Mesendoderm (in vitro differentiated cells): ENCODE measurements around the gene MAD1L1.
A peak's percentile ranks its signal among the peaks of the same experiment; 100 is the strongest.

ENCODE experiments used
- DNase-seq: peaks from one replicate; pipeline ENCODE4 v3.0.0; 2013
- H2AK5ac ChIP-seq: 2 replicates; pipeline ENCODE4 v1.6.1; 2013; ENCODE audit warnings: low read length, inconsistent platforms
- H2BK120ac ChIP-seq: 2 replicates; pipeline ENCODE4 v1.6.1; 2013; ENCODE audit warnings: low read depth, mild to moderate bottlenecking, low read length, moderate library complexity, mixed read lengths
- H2BK15ac ChIP-seq: replicated peaks from 2 replicates; pipeline ENCODE4 v1.6.1; 2013; ENCODE audit warnings: low read depth, mild to moderate bottlenecking, moderate library complexity
- H2BK5ac ChIP-seq: 2 replicates; pipeline ENCODE4 v1.6.1; 2013; ENCODE audit warnings: low read length, inconsistent platforms
- H3K18ac ChIP-seq: 2 replicates; pipeline ENCODE4 v1.6.1; 2013; ENCODE audit warnings: mild to moderate bottlenecking, low read length, mixed read lengths
- H3K23ac ChIP-seq: one replicate; pipeline ENCODE4 v1.6.1; 2013; ENCODE audit warnings: low read length
- H3K27ac ChIP-seq: 2 replicates; pipeline ENCODE4 v1.5.1; 2013; ENCODE audit warnings: low read depth, mild to moderate bottlenecking, inconsistent platforms, low read length, moderate library complexity
- H3K27me3 ChIP-seq: 2 replicates; pipeline ENCODE4 v1.6.1; 2013; ENCODE audit warnings: low read length, control low read depth, mild to moderate bottlenecking, inconsistent platforms; ENCODE audit not compliant: insufficient read depth, poor library complexity
- H3K36me3 ChIP-seq: 2 replicates; pipeline ENCODE4 v1.6.1; 2013; ENCODE audit warnings: low read length, inconsistent platforms; ENCODE audit not compliant: control insufficient read depth, insufficient read depth
- H3K4ac ChIP-seq: one replicate; pipeline ENCODE4 v1.6.1; 2013; ENCODE audit warnings: low read depth, mild to moderate bottlenecking, low read length, moderate library complexity
- H3K4me1 ChIP-seq: 2 replicates; pipeline ENCODE4 v1.6.1; 2013; ENCODE audit warnings: low read depth, low read length, inconsistent platforms; ENCODE audit not compliant: control insufficient read depth
- H3K4me2 ChIP-seq: 2 replicates; pipeline ENCODE4 v1.6.1; 2013; ENCODE audit warnings: low read length
- H3K4me3 ChIP-seq: 2 replicates; pipeline ENCODE4 v1.5.1; 2013; ENCODE audit warnings: mild to moderate bottlenecking, low read length
- H3K56ac ChIP-seq: one replicate; pipeline ENCODE4 v1.6.1; 2013; ENCODE audit warnings: low read length
- H3K79me1 ChIP-seq: 2 replicates; pipeline ENCODE4 v1.6.1; 2013; ENCODE audit warnings: low read length, inconsistent platforms
- H3K79me2 ChIP-seq: 2 replicates; pipeline ENCODE4 v1.6.1; 2013; ENCODE audit warnings: mild to moderate bottlenecking, low read length; ENCODE audit not compliant: control insufficient read depth, insufficient read depth
- H3K9ac ChIP-seq: 2 replicates; pipeline ENCODE4 v1.6.1; 2013; ENCODE audit warnings: low read length, inconsistent platforms
- H4K5ac ChIP-seq: one replicate; pipeline ENCODE4 v1.6.1; 2013; ENCODE audit warnings: low read length
- H4K8ac ChIP-seq: one replicate; pipeline ENCODE4 v1.6.1; 2013; ENCODE audit warnings: low read depth, mild to moderate bottlenecking, control low read depth, low read length, moderate library complexity
- WGBS: extraction: QIAGEN DNeasy Blood & Tissue Kit; methylation state at CpG from one replicate; pipeline ENCODE4 v1.1.7; 2013; ENCODE audit warnings: low lambda C conversion rate, missing lambda C conversion rate; ENCODE audit not compliant: insufficient coverage; ENCODE audit errors: extremely low coverage; 5-methylcytosine and 5-hydroxymethylcytosine counted together

Gene MAD1L1

GRCh38 chr7:2140216-2141020 is 92.3 kb downstream of the MAD1L1 start:
- Histone ChIP-seq H2BK5ac (no peak overlapping the region), H2BK15ac (no peak overlapping the region), H3K4ac (no peak overlapping the region), H4K5ac (no peak overlapping the region), H3K9ac (no peak overlapping the region), H3K23ac (peak overlapping the region; percentile 29), H3K4me2 (no peak overlapping the region), H4K8ac (no peak overlapping the region), H3K36me3 (no peaks in the 10 kb centered on the region), H3K18ac (no peak overlapping the region), H3K56ac (no peak overlapping the region), H3K27me3 (no peaks in the 10 kb centered on the region), H3K4me1 (no peaks in the 10 kb centered on the region), H2AK5ac (no peak overlapping the region), H3K4me3 (no peak overlapping the region), H3K27ac (no peak overlapping the region), H2BK120ac (no peak overlapping the region), H3K79me1 (no peaks in the 10 kb centered on the region), H3K79me2 (no peaks in the 10 kb centered on the region)
- DNase-seq = no peak
- no CpG with 5 or more reads among the region's 21 CpGs for WGBS

DNA sequence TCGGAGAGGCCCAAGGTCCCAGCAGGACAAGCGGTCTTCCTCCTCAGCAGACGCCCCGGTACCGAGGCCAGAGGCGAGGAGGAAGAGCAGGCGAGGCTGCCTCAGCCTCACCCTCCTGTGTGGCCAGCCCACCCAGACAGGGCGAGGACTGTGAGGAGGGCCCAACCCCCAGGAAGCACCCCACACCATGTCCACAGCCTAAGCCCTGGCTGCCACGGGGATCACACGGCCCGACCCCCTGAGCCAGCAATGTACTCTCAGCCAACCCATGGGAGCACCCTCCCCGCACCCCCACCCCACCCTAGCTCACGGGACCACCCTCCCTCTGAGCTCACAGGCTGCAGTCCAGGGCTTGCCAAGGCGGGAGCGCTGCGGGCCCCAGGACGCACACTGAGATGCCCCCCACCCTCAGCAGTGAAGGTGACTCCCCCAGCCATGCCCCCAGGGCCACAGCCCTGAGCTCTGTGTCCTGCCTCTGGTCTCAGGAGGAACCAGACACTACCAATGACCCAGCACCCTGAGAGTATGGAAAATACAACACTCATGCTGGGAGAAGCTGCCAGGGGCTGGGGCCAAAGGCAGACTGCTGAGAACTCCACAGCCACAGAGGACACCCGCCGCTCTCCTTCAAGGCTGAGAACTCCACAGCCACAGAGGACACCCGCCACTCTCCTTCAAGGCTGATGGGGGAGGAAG is 93.6 kb downstream of the MAD1L1 start:
- no peaks in the 10 kb centered on the region for H3K27me3 ChIP-seq
- no peak for DNase-seq
- H3K79me1 ChIP-seq = no peaks in the 10 kb centered on the region
- no peak overlapping the region for H3K27ac ChIP-seq
- no peak overlapping the region for H2BK5ac ChIP-seq
- H3K9ac ChIP-seq = no peak overlapping the region
- H2AK5ac ChIP-seq = no peak overlapping the region
- no peak overlapping the region for H4K8ac ChIP-seq
- no peak overlapping the region for H3K4me2 ChIP-seq
- no CpG with 5 or more reads among the region's 20 CpGs for WGBS
- no peak overlapping the region for H2BK120ac ChIP-seq
- H3K4me1 ChIP-seq = no peaks in the 10 kb centered on the region
- H3K4me3 ChIP-seq = no peak overlapping the region
- no peak overlapping the region for H4K5ac ChIP-seq
- H3K18ac ChIP-seq = no peak overlapping the region
- no peak overlapping the region for H3K4ac ChIP-seq
- no peak overlapping the region for H3K56ac ChIP-seq
- no peak overlapping the region for H2BK15ac ChIP-seq
- no peak overlapping the region for H3K23ac ChIP-seq
- H3K36me3 ChIP-seq = no peaks in the 10 kb centered on the region
- no peaks in the 10 kb centered on the region for H3K79me2 ChIP-seq

DNA sequence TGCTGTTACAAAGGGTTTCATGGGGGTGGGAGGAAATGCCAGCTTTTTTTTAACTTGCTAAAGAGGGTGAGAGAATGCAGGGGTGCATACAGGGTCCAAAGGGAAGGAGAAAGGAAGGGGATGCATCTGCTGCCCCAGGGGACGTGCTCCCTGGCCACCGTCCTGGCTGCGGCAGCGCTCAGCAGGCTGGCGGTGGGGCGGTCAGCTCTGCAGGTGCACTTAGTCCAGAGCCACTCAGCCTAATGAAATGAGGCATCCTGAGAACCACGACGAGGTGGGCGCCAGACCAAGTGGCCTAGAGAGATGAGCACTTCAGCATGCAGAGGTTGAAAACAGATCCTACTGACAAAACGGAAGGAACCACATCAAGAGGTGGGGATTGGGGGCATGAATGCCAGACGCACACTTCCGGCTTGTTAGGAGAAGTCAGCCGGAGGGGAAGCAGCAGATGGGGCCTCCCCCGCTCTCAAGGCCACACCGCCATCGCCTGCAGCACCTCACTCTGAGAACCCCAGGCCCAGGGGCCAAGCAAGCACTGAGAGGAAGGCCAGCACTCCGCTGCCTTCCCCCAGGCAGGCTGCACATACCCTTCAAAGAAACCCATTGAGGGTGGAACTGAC is 94.5 kb downstream of the MAD1L1 start:
- no peak for DNase-seq
- Histone ChIP-seq H3K9ac (no peak overlapping the region), H4K5ac (no peak overlapping the region)

DNA sequence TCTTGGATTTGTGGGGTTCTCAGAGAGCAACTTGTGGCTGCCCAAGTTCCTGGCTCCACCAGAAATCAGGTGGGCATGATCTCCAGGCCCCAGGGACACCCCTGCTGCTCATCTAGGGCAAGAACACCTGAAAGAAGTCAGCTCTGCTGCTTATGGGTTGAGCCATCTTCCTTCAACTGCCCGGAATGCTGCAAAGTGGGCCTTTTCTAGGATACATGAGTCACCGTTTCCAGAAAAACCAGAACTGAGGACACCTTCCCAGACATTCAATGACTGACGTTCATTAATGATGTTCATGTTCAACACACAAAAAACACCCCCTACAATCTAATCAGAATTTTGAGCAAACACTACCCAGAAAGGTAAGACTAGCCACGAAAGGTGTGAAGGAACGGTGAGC is 98.0 kb downstream of the MAD1L1 start:
- Histone ChIP-seq H3K79me2 (no peaks in the 10 kb centered on the region), H4K8ac (no peak overlapping the region), H2BK5ac (no peak overlapping the region), H3K4me3 (no peak overlapping the region), H3K18ac (no peak overlapping the region), H3K4me2 (no peak overlapping the region), H4K5ac (no peak overlapping the region), H3K56ac (no peak overlapping the region), H2AK5ac (no peak overlapping the region), H3K4ac (no peak overlapping the region), H3K9ac (no peak overlapping the region), H2BK120ac (no peak overlapping the region), H3K27me3 (no peaks in the 10 kb centered on the region), H2BK15ac (no peak overlapping the region), H3K23ac (no peak overlapping the region), H3K79me1 (no peaks in the 10 kb centered on the region), H3K4me1 (no peaks in the 10 kb centered on the region), H3K27ac (no peak overlapping the region), H3K36me3 (no peaks in the 10 kb centered on the region)
- no CpG with 5 or more reads among the region's 5 CpGs for WGBS
- no peak for DNase-seq

More for the DNA sequence above, 94.5 kb downstream of the MAD1L1 start:
- H2BK120ac ChIP-seq = no peak overlapping the region
- no peak overlapping the region for H3K23ac ChIP-seq
- H3K27me3 ChIP-seq = no peaks in the 10 kb centered on the region
- H3K36me3 ChIP-seq = no peaks in the 10 kb centered on the region
- H3K79me2 ChIP-seq = no peaks in the 10 kb centered on the region
- no CpG with 5 or more reads among the region's 17 CpGs for WGBS
- H2BK5ac ChIP-seq = no peak overlapping the region
- H3K4me3 ChIP-seq = no peak overlapping the region
- no peak overlapping the region for H3K56ac ChIP-seq
- no peak overlapping the region for H3K4ac ChIP-seq
- H3K27ac ChIP-seq = no peak overlapping the region
- no peak overlapping the region for H2AK5ac ChIP-seq
- H2BK15ac ChIP-seq = no peak overlapping the region
- H3K18ac ChIP-seq = no peak overlapping the region
- H3K79me1 ChIP-seq = no peaks in the 10 kb centered on the region
- no peak overlapping the region for H3K4me2 ChIP-seq
- H3K4me1 ChIP-seq = no peaks in the 10 kb centered on the region
- H4K8ac ChIP-seq = no peak overlapping the region

- no peak overlapping the region for H3K27ac ChIP-seq
- H3K4me1 ChIP-seq = no peaks in the 10 kb centered on the region
- H2BK15ac ChIP-seq = no peak overlapping the region
- no peak overlapping the region for H3K4me3 ChIP-seq
- no peaks in the 10 kb centered on the region for H3K36me3 ChIP-seq
- no peak overlapping the region for H3K4me2 ChIP-seq
- no peak overlapping the region for H3K18ac ChIP-seq
- H3K79me2 ChIP-seq = no peaks in the 10 kb centered on the region
- H3K23ac ChIP-seq = no peak overlapping the region
- no peak overlapping the region for H4K8ac ChIP-seq
- DNase-seq = no peak
- H3K56ac ChIP-seq = no peak overlapping the region
- no peak overlapping the region for H3K4ac ChIP-seq
- H3K79me1 ChIP-seq = no peaks in the 10 kb centered on the region
- no CpG with 5 or more reads among the region's 33 CpGs for WGBS
- H3K27me3 ChIP-seq = no peaks in the 10 kb centered on the region
- no peak overlapping the region for H4K5ac ChIP-seq
- H2BK5ac ChIP-seq = no peak overlapping the region
- no peak overlapping the region for H3K9ac ChIP-seq
- no peak overlapping the region for H2BK120ac ChIP-seq
- H2AK5ac ChIP-seq = no peak overlapping the region
Measured at GRCh38 chr7:2132243-2132642, 100.5 kb downstream of the MAD1L1 start.
